ENCODE results near the gene PXDC1.

- TF ChIP-seq CTCF (IDR thresholded peaks at IDR 0.05 in 4 of 5, conservative IDR thresholded peaks at IDR 0.05 in 1 of 5) (no peak), POLR2A (IDR thresholded peaks at IDR 0.05) (no peak)
Measured at GRCh38 chr6:3714768-3715167, 36.7 kb downstream of the PXDC1 start.

Measured in gastrocnemius medialis (tissue), 4 donors.